ENCODE results near the gene SAE1.
A peak's percentile ranks its signal among the peaks of the same experiment; 100 is the strongest.

Gene SAE1

DNA sequence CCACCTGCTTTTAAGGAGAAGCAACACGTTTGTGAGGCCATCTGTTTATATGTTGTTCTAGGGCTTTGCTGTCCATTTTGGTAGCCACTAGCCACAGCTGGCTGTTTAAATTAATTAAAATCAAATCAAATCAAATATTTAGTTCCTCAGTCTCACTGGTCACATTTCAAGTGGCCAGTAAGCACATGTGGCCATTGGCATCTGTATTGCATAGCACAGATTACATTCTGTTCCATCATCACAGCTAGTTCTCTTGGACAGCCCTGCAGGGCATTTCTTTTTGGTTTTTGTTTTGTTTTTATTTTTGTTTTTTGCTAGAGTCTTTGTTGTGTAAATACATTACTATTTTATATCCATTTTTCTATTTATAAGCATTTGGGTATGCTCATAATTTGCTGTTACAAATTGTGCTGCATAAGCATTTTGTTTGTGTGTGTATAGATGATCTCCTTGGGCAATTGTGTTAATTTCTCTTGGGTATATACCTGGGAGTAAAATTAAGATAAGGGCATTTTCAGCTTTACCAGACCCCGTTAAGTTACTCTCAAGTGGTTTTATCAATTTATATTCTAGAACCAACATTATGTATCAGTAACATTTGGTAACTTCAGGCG, 31.3 kb downstream of the SAE1 start:
- DNase-seq (ENCODE audit: low read depth): no peak

DNA sequence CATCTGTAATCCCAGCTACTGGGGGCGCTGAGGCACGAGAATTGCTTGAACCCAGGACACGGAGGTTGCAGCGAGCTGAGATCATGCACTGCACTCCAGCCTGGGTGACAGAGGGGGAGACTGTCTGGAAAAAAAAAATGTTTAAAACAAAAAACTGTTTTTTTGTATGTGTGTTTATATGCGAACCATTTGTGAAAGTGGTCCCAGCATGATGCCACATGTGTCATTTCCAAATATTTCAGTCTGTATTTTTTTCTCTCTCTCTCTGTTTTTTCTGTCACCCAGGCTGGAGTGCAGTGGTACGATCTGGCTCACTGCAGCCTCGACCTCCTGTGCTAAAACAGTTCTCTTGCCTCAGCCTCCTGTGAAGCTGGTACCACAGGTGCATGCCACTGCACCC, 37.4 kb downstream of the SAE1 start:
- no peak for DNase-seq (ENCODE audit: low read depth)

DNA sequence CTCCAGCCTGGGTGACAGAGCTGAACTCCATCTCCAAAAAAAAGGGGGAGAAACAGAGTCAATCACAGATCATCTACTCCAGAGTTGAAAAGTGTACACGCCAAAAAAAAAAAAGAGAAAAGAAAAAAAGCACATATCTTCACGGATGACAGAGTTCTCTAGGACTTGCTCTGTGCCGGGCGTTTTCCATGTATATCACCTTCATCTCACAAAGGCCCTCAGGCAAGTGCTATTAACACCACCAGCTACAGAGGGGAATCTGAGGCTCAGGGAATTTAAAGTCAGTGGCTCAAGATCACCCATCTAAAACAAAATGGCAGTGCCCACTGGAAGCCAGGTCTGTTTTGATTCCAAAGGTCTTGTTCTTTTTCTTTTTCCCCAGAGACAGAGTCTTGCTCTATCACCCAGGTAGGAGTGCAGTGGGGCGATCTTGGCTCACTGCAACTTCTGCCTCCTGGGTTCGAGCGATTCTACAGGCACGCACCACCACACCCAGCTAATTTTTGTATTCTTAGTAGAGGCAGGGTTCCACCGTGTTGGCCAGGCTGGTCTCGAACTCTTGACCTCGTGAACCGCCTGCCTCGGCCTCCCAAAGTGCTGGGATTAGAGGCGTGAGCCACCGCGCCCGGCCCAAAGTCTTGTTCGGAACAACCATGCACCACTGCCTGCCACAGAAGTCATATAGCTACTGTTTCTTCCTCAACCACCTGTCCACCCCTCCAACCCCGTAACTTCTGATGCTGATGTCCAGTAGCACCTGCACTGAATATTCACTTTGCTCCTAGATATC, 42.2 kb downstream of the SAE1 start:
- DNase-seq (ENCODE audit: low read depth): no peak

DNA sequence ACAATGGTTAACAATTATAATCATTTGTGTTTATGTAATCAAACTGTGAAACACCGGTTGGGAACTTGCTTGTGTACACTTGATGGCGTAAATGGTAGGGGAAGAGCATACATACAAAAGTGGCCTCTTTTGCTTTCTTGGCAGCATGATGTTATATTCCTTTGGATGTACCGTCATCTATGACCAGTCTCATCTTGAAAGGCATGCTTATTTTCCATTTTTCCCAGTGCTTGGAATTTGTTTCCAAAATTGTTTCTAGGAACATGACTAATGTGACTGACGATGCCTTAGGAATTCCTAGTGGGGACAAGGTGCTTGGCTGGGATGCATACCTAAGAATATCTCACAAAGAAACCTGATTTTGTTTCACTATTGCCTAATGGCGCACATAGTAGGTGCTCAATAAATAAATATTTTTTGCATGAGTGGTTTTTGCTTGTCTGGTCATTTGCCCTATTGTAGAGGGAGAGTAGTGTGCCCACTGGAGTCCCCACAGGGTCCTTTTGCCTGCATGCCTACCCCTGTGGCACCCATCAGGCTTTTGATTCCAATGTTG, 45.5 kb downstream of the SAE1 start:
- no peak for DNase-seq (ENCODE audit: low read depth)

DNA sequence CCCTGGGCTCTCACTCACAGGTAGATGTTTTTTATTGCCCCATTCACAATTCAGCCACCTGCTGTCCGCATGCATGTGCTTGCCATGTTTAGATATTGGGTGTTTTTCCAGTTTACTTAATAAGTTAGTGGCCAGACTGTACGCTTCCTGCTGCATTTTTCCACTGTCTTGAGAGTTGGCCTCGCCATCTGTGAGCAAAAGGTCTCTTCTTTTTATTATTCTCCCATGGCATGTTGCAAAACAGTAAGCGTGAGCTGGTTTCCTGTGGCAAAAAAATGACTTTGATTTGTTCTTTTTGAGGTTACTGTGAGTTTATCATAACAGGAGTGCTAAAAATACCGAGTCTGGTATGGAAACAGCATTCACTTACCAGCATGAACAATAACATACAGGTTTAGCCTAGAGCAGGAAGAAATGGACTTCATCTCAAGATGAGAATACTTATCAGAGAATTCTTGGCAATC, 46.0 kb downstream of the SAE1 start:
- DNase-seq (ENCODE audit: low read depth): no peak

DNA sequence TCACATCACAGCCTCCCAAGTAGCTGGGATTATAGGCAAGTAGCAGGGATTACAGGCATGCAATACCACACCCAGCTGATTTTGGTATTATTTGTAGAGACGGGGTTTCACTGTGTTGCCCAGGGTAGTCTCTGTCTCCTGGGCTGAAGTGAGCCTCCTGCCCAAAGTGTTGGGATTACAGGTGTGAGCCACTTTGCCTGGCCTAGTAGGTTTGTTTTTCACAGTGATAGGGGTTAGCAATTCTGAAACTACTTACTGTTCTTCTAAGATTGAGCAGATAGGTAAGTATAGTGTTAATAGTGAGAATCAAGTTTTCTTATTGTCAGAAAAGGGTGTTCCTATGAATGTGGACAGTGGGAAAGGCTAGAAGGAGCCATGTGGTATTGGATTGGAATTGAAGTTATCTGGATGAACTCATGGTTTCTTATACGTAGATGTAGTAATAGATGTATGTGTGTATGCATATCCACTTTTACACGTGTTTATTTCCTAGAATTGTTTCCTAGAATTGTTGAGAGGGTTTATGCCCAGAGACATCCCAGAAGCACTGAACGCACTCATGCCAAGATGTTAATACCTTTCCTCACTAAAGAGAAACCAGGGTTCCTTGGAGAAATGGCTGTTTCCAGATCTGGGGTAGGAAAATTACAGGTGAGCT, 49.1 kb downstream of the SAE1 start:
- no peak for DNase-seq (ENCODE audit: low read depth)

DNA sequence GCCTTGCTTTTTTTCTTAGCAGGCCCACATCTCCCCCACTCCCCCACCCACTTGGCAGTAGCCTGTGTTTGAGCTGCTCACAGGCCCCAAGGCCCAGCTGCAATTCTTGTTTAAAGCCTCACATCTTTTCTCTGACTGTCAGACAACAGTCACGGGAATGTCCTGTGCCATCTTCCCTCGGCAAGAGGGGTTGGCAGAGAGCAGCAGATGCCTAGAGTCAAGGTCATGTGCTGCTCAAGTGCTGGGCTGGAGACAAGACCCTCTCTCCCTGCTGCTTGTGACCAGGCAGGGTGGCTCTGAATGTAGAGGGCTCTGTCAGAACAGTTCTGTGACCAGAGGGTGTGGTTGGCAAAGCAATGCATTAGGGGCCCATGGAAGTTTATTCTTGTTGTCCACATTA, 53.0 kb downstream of the SAE1 start:
- DNase-seq (ENCODE audit: low read depth): no peak

DNA sequence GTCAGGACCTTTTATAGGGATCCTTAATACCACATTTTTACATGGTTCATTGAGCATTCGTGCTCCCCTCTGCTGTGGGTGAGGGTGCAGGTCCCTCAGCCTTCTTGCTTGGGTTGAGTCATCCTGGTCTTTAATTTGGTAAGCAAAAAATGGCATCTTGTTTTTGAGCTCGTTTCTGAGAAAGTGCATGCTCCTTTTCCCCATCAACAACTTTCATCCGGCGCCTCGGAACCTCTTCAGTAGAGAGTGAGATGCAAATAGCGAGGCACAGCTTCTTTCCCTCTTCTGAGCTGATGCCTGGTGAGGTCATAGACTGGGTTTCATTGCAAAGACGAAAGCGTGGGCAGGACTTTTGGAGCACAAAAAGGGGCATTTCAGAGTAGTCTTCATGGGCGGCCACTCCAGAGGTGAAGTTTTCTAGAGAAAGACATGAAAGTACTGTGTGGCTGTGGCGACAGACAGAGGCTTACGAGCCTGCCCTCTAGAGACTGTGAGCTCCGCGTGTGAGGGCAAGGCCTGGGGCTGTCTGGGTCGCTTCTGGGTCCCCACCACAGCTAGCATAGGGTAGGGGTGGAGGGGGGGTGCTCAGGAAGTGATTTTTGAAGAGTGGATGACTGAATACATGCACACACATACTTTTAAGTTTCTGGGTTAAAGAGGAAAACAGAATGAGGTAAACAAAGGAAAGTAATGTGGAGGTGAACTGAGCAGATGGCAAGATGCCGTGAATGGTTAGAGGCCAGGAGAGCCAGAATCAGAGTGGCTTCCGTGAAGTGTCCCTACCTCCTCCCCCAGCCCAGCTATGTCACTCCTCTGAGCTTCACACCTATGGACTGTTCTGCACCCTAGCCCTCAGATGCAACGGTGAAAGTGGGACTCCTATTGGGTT, 56.1 kb downstream of the SAE1 start:
- peak; percentile 76 for DNase-seq (ENCODE audit: low read depth)

DNA sequence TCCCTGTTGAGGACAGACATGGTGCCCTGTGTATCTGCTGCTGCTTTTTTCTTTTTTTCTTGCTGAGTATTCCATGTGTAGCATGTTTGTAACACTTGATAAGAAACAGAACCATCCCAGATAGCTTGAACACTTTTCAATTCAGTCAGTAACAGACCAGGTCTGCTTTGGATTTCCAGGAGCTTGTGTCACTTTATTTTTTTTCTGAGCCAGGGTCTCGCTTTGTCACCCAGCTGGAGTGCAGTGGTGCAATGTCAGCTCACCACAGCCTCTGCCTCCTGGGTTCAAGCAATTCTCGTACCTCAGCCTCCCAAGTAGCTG, 56.7 kb downstream of the SAE1 start:
- no peak for DNase-seq (ENCODE audit: low read depth)

DNA sequence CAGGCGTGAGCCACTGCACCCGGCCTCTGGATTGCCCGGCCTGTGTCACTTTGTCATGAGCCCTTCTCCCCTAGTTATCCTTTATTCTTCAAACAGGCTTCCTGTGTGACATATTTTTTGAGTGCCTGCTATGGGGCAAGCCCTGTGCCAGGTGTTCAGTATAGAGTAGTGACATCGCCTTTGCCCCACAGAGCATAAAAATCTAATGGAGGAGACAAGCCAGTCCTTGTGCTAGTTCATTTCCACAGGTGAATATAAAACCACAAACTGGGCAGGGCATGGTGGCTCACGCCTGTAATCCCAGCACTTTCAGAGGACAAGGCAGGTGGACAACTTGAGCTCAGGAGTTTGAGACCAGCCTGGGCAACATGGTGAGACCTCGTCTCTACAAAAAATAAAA, 57.2 kb downstream of the SAE1 start:
- DNase-seq (ENCODE audit: low read depth): no peak

DNA sequence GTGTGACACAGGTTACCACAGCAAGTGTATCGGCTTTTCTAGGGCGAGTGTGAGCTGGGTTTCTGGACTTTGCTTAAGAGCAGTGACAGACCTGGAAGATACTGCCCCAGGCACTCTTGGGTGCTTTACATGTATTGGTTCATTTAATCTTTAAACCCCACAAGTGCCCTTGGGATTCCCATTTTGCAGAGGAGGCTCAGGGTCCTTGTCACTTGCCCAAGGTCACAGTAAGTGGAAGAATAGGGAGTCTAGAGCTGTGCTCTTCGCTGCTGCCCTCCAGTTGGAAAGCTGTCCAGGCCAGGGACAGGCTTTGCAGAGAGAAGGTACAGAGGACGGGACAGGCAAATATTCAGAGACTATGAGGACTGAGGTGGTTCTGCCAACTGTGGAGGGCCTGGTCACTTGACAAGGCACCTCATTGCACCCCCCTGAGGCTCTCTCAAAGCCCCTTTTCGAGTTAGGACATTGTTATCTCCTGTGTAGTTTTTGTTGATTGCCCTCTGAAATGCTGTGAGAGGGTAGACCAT, 57.9 kb downstream of the SAE1 start:
- no peak for DNase-seq (ENCODE audit: low read depth)

DNA sequence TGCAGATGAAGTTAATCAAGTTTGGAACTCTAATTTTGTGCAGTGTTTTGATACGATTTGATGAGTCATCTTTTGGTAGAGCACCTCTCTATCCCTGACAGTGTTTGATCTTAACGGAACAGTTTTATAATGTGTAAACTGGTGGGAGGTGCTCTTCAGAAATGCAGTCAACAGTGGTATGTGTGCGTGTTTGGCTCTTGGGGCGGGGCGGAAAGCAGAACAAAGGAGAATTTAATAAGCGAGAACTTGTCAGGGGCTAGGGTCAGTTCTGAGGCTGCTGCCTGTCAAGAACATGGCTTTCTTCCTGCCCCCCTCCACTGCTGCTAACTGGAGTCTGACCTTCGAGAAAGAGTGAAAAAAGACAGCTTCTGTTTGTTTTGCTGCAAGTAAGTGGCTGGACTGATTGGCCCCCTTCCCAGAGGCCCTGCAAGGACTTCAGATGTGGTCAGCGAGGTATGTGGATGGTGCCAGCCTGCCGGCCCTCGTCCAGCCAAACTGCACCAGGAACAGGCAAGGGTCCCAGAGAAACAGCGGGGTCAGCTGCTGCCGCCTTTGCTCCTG, 59.6 kb downstream of the SAE1 start:
- DNase-seq (ENCODE audit: low read depth): peak; percentile 51

DNA sequence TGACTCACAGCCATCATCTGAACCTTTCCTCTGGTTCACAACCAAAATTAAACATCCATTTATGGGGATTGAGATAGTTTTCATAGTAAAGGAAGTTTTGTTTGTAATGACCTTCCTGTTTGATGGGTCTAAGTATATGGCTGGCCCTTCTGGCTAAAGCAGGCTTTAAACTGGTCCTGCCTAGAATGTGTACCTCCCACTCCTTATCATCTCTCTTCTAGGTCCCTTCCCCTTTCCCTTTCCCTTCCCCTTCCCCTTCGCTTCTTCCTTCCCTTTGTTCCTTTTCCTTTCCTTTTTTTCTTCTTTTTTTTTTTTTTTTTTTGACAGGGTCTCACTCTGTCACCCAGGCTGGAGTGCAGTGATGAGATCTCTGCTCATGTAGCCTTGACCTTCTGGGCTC, 64.8 kb downstream of the SAE1 start:
- no peak for DNase-seq (ENCODE audit: low read depth)

DNA sequence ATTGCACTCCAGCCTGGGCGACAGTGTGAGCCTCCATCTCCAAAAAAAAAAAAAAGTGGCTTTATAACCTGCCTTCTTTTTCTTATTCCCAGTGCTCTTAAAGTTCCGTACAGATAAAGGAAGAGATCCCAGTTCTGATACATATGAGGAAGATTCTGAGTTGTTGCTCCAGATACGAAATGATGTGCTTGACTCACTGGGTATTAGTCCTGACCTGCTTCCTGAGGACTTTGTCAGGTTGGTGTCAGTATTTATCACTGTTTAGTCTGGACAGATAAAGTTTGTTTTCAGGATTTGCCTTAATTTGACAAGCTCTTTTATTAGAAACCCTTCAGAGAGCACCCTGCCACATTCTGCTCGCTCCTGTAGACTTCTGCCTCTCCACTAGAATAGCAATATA, 66.5 kb downstream of the SAE1 start:
- DNase-seq (ENCODE audit: low read depth): no peak

DNA sequence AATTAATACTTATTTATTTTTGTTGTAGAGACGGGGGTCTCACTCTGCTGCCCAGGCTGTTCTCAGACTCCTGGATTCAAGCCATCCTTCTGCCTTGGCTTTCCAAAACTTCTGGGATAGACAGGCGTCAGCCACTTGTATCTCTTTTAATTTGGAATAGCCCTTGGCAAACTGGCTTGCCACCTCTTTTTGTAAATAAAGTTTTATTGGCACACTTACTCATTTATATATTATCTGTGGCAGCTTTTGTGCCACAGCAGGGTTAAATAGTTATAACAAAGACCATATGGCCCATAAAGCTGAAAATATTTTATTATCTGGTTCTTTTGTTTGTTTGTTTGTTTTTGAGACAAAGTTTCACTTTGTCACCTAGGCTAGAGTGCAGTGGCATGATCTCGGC, 69.9 kb downstream of the SAE1 start:
- no peak for DNase-seq (ENCODE audit: low read depth)

DNA sequence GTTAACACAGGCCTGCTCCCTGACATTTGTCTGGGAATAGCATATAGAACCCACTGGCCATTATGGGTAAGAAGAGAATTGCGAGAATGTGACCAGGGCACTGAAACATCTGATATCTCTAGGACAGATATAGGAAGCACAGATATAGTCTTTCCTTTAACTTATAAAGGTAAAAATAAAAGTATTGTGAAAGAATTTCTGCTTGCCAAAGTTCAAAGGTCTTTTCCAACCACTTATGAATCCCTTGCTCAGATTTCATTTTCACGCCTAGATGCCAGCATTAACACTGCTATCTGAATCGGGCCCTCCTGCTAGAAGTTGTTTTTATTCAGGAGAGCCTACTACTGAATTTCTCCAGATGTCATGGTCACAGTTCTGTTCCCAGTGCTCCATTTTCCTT, 72.6 kb downstream of the SAE1 start:
- DNase-seq (ENCODE audit: low read depth): no peak

DNA sequence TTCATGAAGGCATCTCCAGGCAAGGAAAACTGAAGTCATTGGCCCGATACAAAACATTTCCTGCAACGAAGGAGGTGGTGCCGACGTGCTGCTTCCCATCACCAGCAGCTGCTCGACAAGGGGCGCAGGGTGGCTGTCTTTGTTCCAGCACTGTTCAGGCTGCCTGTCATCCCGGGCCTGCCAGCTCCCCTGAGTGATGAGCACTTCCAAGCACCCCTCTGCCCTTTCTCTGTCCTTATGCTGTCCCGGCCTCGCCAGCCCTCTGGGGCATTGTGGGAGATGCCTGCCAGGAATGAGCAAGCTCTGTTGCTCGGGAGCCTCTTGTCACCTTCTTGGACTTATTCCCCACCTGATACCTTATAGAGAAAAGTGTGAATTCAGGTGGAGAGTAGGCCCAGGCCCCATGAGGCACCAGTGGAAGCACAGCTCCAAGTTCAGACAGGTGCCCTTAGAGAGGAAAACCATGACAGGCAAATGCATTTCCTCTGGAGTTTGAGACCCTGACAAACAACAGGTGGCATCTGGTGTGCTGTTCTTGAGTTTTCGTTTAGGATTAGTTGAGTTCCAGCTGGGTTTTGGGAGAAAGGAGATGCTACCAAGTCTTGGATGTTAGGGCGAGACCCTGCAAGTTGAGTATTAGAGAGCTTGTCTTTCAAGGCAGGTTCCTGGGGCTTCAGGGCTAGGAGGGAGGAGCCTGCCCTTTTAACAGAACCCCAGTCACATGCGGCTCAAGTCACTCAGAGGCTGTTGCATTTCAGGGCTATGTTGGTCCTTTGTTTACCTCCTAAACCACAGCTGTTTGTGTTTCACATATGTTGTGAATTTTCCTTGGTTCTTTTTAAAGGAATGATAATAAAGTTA, 78.9 kb downstream of the SAE1 start:
- no peak for DNase-seq (ENCODE audit: low read depth)

DNA sequence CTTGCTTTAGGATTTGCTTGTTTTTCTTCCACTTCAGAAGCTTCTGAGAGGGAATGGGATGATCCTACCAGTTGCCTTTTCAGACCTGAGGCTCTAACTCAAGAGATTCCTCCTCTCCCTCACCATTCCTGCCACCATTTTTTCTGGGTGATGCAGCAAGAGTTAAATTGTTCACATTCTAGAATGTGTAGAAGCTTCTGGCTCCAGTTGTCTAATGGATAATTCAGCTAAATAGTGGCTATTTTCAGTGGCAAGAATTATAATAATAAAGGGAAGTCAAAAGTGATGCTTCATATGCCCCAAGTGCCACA, 79.5 kb downstream of the SAE1 start:
- no peak for DNase-seq (ENCODE audit: low read depth)

DNA sequence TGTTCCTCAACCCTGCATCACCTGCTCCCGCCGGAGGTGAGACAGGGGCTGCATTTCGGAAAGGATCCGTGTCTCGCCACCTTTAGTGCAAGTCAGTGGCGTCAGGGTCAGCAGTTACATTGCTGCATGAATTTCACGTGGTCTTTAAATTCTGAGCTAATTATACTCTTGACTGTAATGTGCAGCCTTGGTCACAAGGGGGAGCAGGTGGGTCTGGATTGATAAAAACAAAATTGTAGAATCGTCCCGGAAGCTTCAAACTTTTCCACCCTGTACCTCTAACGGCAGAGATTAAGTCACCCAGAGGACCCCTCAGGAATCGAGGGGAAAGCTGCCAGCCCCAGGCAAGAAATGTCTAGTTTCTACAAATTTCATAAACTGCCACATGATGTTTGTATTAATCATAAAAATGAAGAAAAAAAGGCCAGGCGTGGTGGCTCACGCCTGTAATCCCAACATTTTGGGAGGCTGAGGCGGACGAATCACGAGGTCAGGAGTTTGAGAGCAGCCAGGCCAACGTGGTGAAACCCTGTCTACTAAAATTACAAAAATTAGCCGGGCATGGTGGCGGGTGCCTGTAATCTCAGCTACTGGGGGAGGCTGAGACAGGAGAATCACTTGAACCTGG, 80.2 kb downstream of the SAE1 start:
- DNase-seq (ENCODE audit: low read depth): peak; percentile 63

DNA sequence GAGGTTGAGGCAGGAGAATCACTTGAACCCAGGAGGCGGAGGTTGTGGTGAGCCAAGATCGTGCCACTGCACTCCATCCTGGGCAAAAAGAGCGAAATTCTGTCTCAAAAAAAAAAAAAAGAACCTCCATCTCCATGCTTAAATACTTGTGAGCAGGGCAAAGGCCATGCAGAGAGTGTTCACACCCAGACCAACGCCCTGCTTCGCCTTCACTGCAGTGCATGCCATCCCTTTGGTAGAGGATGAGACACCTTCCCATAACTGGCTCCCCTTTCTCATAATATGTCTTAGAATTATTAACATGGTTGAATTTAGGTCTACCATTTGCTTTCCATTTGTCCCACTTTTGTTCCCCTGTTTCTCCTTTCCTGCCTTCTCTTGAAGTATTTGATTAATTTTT, 84.9 kb downstream of the SAE1 start:
- DNase-seq (ENCODE audit: low read depth): no peak

Measured in activated T-cell treated with anti-CD3 and anti-CD28 coated beads for 48 hours (primary cell).